ENCODE measurements around the gene DBH.

DNA sequence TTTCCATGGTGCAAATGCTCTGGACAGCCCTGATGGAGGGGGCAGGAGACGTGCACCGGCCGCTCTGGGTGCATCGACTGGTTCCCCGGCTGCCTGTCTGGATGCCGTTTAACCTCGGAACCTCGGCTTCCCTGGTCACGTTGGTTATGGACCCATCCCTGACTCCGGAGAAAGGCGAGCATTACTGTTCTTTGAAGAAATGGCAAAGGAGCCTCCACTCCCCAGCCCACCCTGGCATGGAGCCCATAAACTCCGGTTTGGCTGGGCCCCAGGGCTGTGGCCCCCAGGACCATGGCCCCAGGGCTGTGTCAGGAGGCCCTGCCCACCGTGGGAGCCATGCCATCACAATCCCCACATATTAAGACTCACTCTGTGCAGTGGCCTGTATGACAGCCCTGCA lies 28.9 kb downstream of the DBH start:
- TF ChIP-seq, protein P1, sequence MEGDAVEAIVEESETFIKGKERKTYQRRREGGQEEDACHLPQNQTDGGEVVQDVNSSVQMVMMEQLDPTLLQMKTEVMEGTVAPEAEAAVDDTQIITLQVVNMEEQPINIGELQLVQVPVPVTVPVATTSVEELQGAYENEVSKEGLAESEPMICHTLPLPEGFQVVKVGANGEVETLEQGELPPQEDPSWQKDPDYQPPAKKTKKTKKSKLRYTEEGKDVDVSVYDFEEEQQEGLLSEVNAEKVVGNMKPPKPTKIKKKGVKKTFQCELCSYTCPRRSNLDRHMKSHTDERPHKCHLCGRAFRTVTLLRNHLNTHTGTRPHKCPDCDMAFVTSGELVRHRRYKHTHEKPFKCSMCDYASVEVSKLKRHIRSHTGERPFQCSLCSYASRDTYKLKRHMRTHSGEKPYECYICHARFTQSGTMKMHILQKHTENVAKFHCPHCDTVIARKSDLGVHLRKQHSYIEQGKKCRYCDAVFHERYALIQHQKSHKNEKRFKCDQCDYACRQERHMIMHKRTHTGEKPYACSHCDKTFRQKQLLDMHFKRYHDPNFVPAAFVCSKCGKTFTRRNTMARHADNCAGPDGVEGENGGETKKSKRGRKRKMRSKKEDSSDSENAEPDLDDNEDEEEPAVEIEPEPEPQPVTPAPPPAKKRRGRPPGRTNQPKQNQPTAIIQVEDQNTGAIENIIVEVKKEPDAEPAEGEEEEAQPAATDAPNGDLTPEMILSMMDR (IDR thresholded peaks at IDR 0.05) = no peak
- TF ChIP-seq EP300 (IDR thresholded peaks at IDR 0.05) (no peak), POLR2A (IDR thresholded peaks at IDR 0.05) (no peak), POLR2AphosphoS5 (IDR thresholded peaks at IDR 0.05) (no peak)

Data from sigmoid colon (tissue), 4 donors.